HepG2 (cell line): Measurements from ENCODE around the gene SPATA13. TPM values are rescaled to one million over a fixed set of nuclear protein-coding genes. Genes with fewer than 3 reads are reported as not detected.

ENCODE experiments used
- AGO2 ChIP-seq: fragments of 200-400 bp; formaldehyde crosslinking; optimal IDR thresholded peaks from 2 replicates; pipeline ENCODE3; 2017; ENCODE audit warnings: mild to moderate bottlenecking, low read depth, low read length, moderate library complexity
- CBFB ChIP-seq: sonication (generic); formaldehyde crosslinking; IDR thresholded peaks from 2 replicates; pipeline ENCODE4 v1.4.0; 2020; ENCODE audit warnings: missing genetic modification reagents
- GATAD1 ChIP-seq: IDR thresholded peaks from 2 replicates; pipeline ENCODE4 v1.6.1; 2016; ENCODE audit warnings: missing genetic modification reagents, missing compliant biosample characterization
- GATAD2A ChIP-seq: IDR thresholded peaks from 2 replicates; pipeline ENCODE4 v1.6.1; 2016
- HDAC6 ChIP-seq: fragments of 200-600 bp; sonication (generic); IDR thresholded peaks from 2 replicates; pipeline ENCODE4 v1.7.0; 2017; ENCODE audit warnings: mild to moderate bottlenecking, antibody characterized with exemption, low read length, low read depth
- HNRNPLL ChIP-seq: fragments of 200-400 bp; formaldehyde crosslinking; IDR thresholded peaks from 2 replicates; pipeline ENCODE4 v1.6.1; 2017; ENCODE audit warnings: mild to moderate bottlenecking, low read depth, low read length; ENCODE audit not compliant: poor library complexity, severe bottlenecking
- MZF1 ChIP-seq: sonication (generic); formaldehyde crosslinking; IDR thresholded peaks from 2 replicates; pipeline ENCODE4 v1.8.1; 2023; ENCODE audit warnings: mild to moderate bottlenecking, missing genetic modification reagents, borderline replicate concordance
- NRL ChIP-seq: sonication (generic); formaldehyde crosslinking; IDR thresholded peaks from 2 replicates; pipeline ENCODE4 v1.5.0; 2020; ENCODE audit warnings: missing genetic modification reagents, mild to moderate bottlenecking, moderate library complexity, borderline replicate concordance
- SRSF1 ChIP-seq: fragments of 200-400 bp; formaldehyde crosslinking; optimal IDR thresholded peaks from 2 replicates; pipeline ENCODE3; 2017; ENCODE audit warnings: mild to moderate bottlenecking, low read depth, low read length, moderate library complexity
- SSRP1 ChIP-seq: IDR thresholded peaks from 2 replicates; pipeline ENCODE4 v1.6.1; 2016; ENCODE audit warnings: control low read depth
- STAG1 ChIP-seq: sonication (generic); formaldehyde crosslinking; IDR thresholded peaks from 2 replicates; pipeline ENCODE4 v1.4.0; 2020; ENCODE audit warnings: missing genetic modification reagents
- SUZ12 ChIP-seq: fragments of 150-350 bp; IDR thresholded peaks from 2 replicates; pipeline ENCODE4 v1.6.1; 2014; ENCODE audit warnings: low read depth, low read length
- TARDBP ChIP-seq: sonication (generic); formaldehyde crosslinking; IDR thresholded peaks from 2 replicates; pipeline ENCODE4 v1.8.0; 2022; ENCODE audit warnings: mild to moderate bottlenecking, missing genetic modification reagents
- ZBTB14 ChIP-seq: sonication (generic); formaldehyde crosslinking; IDR thresholded peaks from 2 replicates; pipeline ENCODE4 v1.4.0; 2020; ENCODE audit warnings: missing genetic modification reagents
- ZBTB4 ChIP-seq: sonication (generic); formaldehyde crosslinking; IDR thresholded peaks from 2 replicates; pipeline ENCODE4 v1.4.0; 2020; ENCODE audit warnings: missing genetic modification reagents, mild to moderate bottlenecking, borderline replicate concordance
- ZFP37 ChIP-seq: sonication (generic); formaldehyde crosslinking; IDR thresholded peaks from 2 replicates; pipeline ENCODE4 v1.4.0; 2020; ENCODE audit warnings: missing genetic modification reagents, borderline replicate concordance
- ZNF253 ChIP-seq: sonication (generic); formaldehyde crosslinking; IDR thresholded peaks from 2 replicates; pipeline ENCODE4 v1.8.0; 2022; ENCODE audit warnings: mild to moderate bottlenecking, missing genetic modification reagents, borderline replicate concordance
- ZNF256 ChIP-seq: sonication (generic); formaldehyde crosslinking; conservative IDR thresholded peaks from 2 replicates; pipeline ENCODE4 v1.4.0; 2020; ENCODE audit warnings: missing genetic modification reagents
- ZNF503 ChIP-seq: sonication (generic); formaldehyde crosslinking; IDR thresholded peaks from 2 replicates; pipeline ENCODE4 v1.4.0; 2020; ENCODE audit warnings: missing genetic modification reagents
- ZNF737 ChIP-seq: sonication (generic); formaldehyde crosslinking; IDR thresholded peaks from 2 replicates; pipeline ENCODE4 v1.5.0; 2020; ENCODE audit warnings: missing genetic modification reagents, mild to moderate bottlenecking, borderline replicate concordance
- polyA plus RNA-seq, 8 experiments: library from polyadenylated mRNA; depleted of rRNA in 3 of 8; stranded (reverse) in 7 of 8; unstranded in 1 of 8; fragments of >200 nt; fragmentation: Illumina TruSeq in 4 of 8; extraction: Trizol in 4 of 8; gene quantifications; 2 replicates each; pipeline versions ENCODE4 v1.2.1 to v1.2.3, GENCODE V29; 2011 to 2016; ENCODE audit warnings: low read depth in 4 of 8, missing spikeins in 1 of 8, mixed read lengths in 1 of 8; ENCODE audit not compliant: insufficient read depth in 1 of 8
- total RNA-seq, 5 experiments: library from RNA; depleted of rRNA; stranded (reverse); fragments of >200 nt; fragmentation: Illumina TruSeq; extraction: Trizol; gene quantifications; 2 replicates each; pipeline ENCODE4 v1.2.3, GENCODE V29; 2016; ENCODE audit warnings: low read depth in 1 of 5
- TF ChIP-seq, protein P1 (sequence below), 2 experiments: sonication (generic) in 1 of 2; formaldehyde crosslinking in 1 of 2; IDR thresholded peaks; 2 replicates each; pipeline versions ENCODE4 v1.4.0 to v1.6.1; 2018 to 2020; ENCODE audit warnings: missing genetic modification reagents in 2 of 2, borderline replicate concordance in 1 of 2, low read depth in 1 of 2, mild to moderate bottlenecking in 1 of 2, missing biosample characterization in 1 of 2

SPATA13 gene
- total and polyA plus RNA-seq, 2 of the 13 experiments (the other 11 are each of a cell fraction or from before 2014, with no cell fraction given) = 11.3 to 14.2 TPM

DNA sequence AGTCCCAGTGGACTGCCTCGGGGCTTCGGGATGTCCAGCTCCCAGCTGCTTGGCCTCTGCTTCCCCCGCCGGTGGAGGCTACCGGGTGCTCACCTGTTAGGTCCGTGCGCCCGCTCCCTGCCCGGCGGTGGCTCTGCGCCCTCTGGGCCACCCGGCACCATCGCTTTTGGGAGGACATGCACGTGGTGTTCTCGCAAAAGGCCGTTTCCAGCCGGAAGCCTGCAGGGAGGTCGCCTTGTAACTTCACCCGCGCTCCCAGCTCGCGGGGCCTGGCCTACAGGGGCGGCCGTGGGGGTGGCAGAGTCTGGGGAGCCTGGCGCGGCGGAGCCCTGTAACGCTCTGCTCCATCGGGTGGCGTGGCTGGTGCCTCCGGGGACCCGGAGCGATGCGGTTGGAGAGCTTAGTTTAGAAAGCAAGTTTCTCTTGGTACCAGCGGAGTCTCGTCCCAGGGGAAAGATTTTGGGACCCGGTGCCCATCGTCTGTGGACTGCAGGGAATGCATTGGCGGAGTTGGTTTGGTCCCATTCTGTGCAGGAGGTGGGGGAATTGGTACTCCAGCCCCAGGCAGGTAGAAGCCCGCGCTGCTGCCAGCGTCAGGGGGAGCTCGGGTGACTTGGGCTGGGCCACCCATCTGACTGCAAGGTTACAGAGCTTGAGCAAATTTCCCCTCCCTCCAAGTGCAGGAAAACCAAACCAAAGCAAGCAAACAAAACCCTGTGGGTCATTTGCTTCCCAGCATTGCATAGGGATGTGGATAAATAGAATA is 673 bp downstream of the SPATA13 start (continued):
- TF ChIP-seq HDAC6 (no peak), SRSF1 (no peak), ZBTB14 (0 out of 2 replicates have a peak, but pooled peaks have one; percentile 16), ZNF737 (no peak), ZNF253 (no peak), SUZ12 (no peak), ZNF256 (CRISPR knock-in tag) (no peak), NRL (peak; percentile 61), STAG1 (peak; percentile 29), TARDBP (CRISPR knock-in tag) (0 out of 2 replicates have a peak, but pooled peaks have one; percentile 28), ZBTB4 (CRISPR knock-in tag) (0 out of 2 replicates have a peak, but pooled peaks have one; percentile 41), CBFB (peak; percentile 43; the same call in 1 of the 2 replicates), ZFP37 (CRISPR knock-in tag) (0 out of 2 replicates have a peak, but pooled peaks have one; percentile 3), AGO2 (peak; percentile 69), GATAD2A (CRISPR knock-in tag) (no peak), SSRP1 (CRISPR knock-in tag) (no peak), GATAD1 (CRISPR knock-in tag) (no peak), ZNF503 (CRISPR knock-in tag) (no peak), HNRNPLL (peak; percentile 55), MZF1 (CRISPR knock-in tag) (no peak)
- TF ChIP-seq, protein P1, sequence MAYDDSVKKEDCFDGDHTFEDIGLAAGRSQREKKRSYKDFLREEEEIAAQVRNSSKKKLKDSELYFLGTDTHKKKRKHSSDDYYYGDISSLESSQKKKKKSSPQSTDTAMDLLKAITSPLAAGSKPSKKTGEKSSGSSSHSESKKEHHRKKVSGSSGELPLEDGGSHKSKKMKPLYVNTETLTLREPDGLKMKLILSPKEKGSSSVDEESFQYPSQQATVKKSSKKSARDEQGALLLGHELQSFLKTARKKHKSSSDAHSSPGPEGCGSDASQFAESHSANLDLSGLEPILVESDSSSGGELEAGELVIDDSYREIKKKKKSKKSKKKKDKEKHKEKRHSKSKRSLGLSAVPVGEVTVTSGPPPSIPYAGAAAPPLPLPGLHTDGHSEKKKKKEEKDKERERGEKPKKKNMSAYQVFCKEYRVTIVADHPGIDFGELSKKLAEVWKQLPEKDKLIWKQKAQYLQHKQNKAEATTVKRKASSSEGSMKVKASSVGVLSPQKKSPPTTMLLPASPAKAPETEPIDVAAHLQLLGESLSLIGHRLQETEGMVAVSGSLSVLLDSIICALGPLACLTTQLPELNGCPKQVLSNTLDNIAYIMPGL (CRISPR knock-in tag; IDR thresholded peaks at IDR 0.05; ENCODE audit: borderline replicate concordance in 1 of 2, low read depth in 1 of 2) = peak in 1 of 2 experiments; percentile 53; a peak in 2 of 4 replicates
